GM04504 (cell line): ENCODE measurements around the gene STXBP5.
"Not testable (repeated sequence)": the region's sequence is repeated elsewhere in the genome, so short reads cannot be mapped to it uniquely, and the experiment has no call there.

Experiments used
- DNase-seq: peaks from one replicate; pipeline ENCODE4 v3.0.0-alpha.2; 2012; ENCODE audit warnings: low read depth

The STXBP5 gene

GRCh38 chr6:147246853-147247635 is 42.8 kb downstream of the STXBP5 start:
- DNase-seq: no peak

GRCh38 chr6:147248859-147249258 is 44.6 kb downstream of the STXBP5 start:
- no peak for DNase-seq

- no peak for DNase-seq
Observed at GRCh38 chr6:147251072-147251471, 46.9 kb downstream of the STXBP5 start.

GRCh38 chr6:147254929-147255473 is 50.8 kb downstream of the STXBP5 start:
- DNase-seq: not testable (repeated sequence)

- no peak for DNase-seq
Observed at GRCh38 chr6:147255948-147256674, 51.9 kb downstream of the STXBP5 start.

GRCh38 chr6:147257760-147258159 is 53.5 kb downstream of the STXBP5 start:
- DNase-seq: no peak

GRCh38 chr6:147260091-147260490 is 55.9 kb downstream of the STXBP5 start:
- DNase-seq: no peak

GRCh38 chr6:147262946-147263345 is 58.7 kb downstream of the STXBP5 start:
- DNase-seq: no peak

- no peak for DNase-seq
Observed at GRCh38 chr6:147266821-147267220, 62.6 kb downstream of the STXBP5 start.

- no peak for DNase-seq
Observed at GRCh38 chr6:147267658-147268057, 63.4 kb downstream of the STXBP5 start.

- no peak for DNase-seq
Observed at GRCh38 chr6:147268254-147268653, 64.0 kb downstream of the STXBP5 start.

GRCh38 chr6:147274012-147274411 is 69.8 kb downstream of the STXBP5 start:
- no peak for DNase-seq

GRCh38 chr6:147274776-147275175 is 70.6 kb downstream of the STXBP5 start:
- DNase-seq: no peak

GRCh38 chr6:147278891-147279290 is 74.7 kb downstream of the STXBP5 start:
- DNase-seq: no peak

GRCh38 chr6:147279427-147279826 is 75.2 kb downstream of the STXBP5 start:
- peak; percentile 34 for DNase-seq

GRCh38 chr6:147281895-147282565 is 77.8 kb downstream of the STXBP5 start:
- no peak for DNase-seq

- no peak for DNase-seq
Observed at GRCh38 chr6:147282566-147282959, 78.3 kb downstream of the STXBP5 start.

- DNase-seq: peak; percentile 43
Observed at GRCh38 chr6:147283460-147283859, 79.2 kb downstream of the STXBP5 start.

GRCh38 chr6:147285087-147285855 is 81.1 kb downstream of the STXBP5 start:
- DNase-seq: peak; percentile 10

GRCh38 chr6:147287869-147288271 is 83.7 kb downstream of the STXBP5 start:
- peak; percentile 19 for DNase-seq

GRCh38 chr6:147297124-147297523 is 92.9 kb downstream of the STXBP5 start:
- no peak for DNase-seq
